ENCODE results near the gene PLXNB2.

- TF ChIP-seq EZH2 (IDR thresholded peaks at IDR 0.05; ENCODE audit: low read length, missing control alignments) (no peak), CTCF (conservative IDR thresholded peaks at IDR 0.05 in 1 of 2, IDR thresholded peaks at IDR 0.05 in 1 of 2; ENCODE audit: low read depth in 1 of 2, low read length in 2 of 2) (no peak)
Observed at GRCh38 chr22:50258361-50259292, 48.8 kb downstream of the PLXNB2 start.
